ENCODE results near the gene INSYN1.
"Not testable (repeated sequence)": the region's sequence is repeated elsewhere in the genome, so short reads cannot be mapped to it uniquely, and the experiment has no call there.

INSYN1 gene

GRCh38 chr15:73750951-73751350, 2.2 kb downstream of the INSYN1 start:
- DNase-seq (ENCODE audit: low read depth in 2 of 2, low spot score in 1 of 2) = no peak

GRCh38 chr15:73750438-73750837, 2.7 kb downstream of the INSYN1 start:
- DNase-seq (ENCODE audit: low read depth in 2 of 2, low spot score in 1 of 2) = no peak

GRCh38 chr15:73749971-73750370, 3.2 kb downstream of the INSYN1 start:
- DNase-seq (ENCODE audit: low read depth in 2 of 2, low spot score in 1 of 2) = no peak

GRCh38 chr15:73749533-73749932, 3.6 kb downstream of the INSYN1 start:
- DNase-seq (ENCODE audit: low read depth in 2 of 2, low spot score in 1 of 2) = no peak

GRCh38 chr15:73748730-73749129, 4.4 kb downstream of the INSYN1 start:
- no peak for DNase-seq (ENCODE audit: low read depth in 2 of 2, low spot score in 1 of 2)

GRCh38 chr15:73747847-73748590, 5.1 kb downstream of the INSYN1 start:
- no peak for DNase-seq (ENCODE audit: low read depth in 2 of 2, low spot score in 1 of 2)

- DNase-seq (ENCODE audit: low read depth in 2 of 2, low spot score in 1 of 2) = no peak
These were observed 6.3 kb downstream of the INSYN1 start for GRCh38 chr15:73746883-73747282.

GRCh38 chr15:73746261-73746660, 6.9 kb downstream of the INSYN1 start:
- no peak for DNase-seq (ENCODE audit: low read depth in 2 of 2, low spot score in 1 of 2)

- no peak for DNase-seq (ENCODE audit: low read depth in 2 of 2, low spot score in 1 of 2)
These were observed 8.1 kb downstream of the INSYN1 start for GRCh38 chr15:73745073-73745472.

GRCh38 chr15:73744293-73744692, 8.9 kb downstream of the INSYN1 start:
- DNase-seq (ENCODE audit: low read depth in 2 of 2, low spot score in 1 of 2) = no peak

GRCh38 chr15:73741321-73741836, 11.8 kb downstream of the INSYN1 start:
- no peak for DNase-seq (ENCODE audit: low read depth in 2 of 2, low spot score in 1 of 2)

- DNase-seq (ENCODE audit: low read depth in 2 of 2, low spot score in 1 of 2) = no peak
These were observed 12.8 kb downstream of the INSYN1 start for GRCh38 chr15:73740152-73741048.

GRCh38 chr15:73737535-73737934, 15.6 kb downstream of the INSYN1 start:
- DNase-seq (ENCODE audit: low read depth in 2 of 2, low spot score in 1 of 2) = no peak

- no peak for DNase-seq (ENCODE audit: low read depth in 2 of 2, low spot score in 1 of 2)
These were observed 20.2 kb downstream of the INSYN1 start for GRCh38 chr15:73732930-73733329.

GRCh38 chr15:73732051-73732450, 21.1 kb downstream of the INSYN1 start:
- not testable (repeated sequence) for DNase-seq (ENCODE audit: low read depth in 2 of 2, low spot score in 1 of 2)

- no peak for DNase-seq (ENCODE audit: low read depth in 2 of 2, low spot score in 1 of 2)
These were observed 25.7 kb downstream of the INSYN1 start for GRCh38 chr15:73727330-73727976.

- no peak for DNase-seq (ENCODE audit: low read depth in 2 of 2, low spot score in 1 of 2)
These were observed 28.9 kb downstream of the INSYN1 start for GRCh38 chr15:73724212-73724611.

GRCh38 chr15:73723191-73723590, 30.0 kb downstream of the INSYN1 start:
- DNase-seq (ENCODE audit: low read depth in 2 of 2, low spot score in 1 of 2) = no peak

- DNase-seq (ENCODE audit: low read depth in 2 of 2, low spot score in 1 of 2) = no peak
These were observed 30.7 kb downstream of the INSYN1 start for GRCh38 chr15:73722425-73722824.

- DNase-seq (ENCODE audit: low read depth in 2 of 2, low spot score in 1 of 2) = no peak
These were observed 34.5 kb downstream of the INSYN1 start for GRCh38 chr15:73718694-73719093.

GRCh38 chr15:73717802-73718201, 35.3 kb downstream of the INSYN1 start:
- DNase-seq (ENCODE audit: low read depth in 2 of 2, low spot score in 1 of 2) = no peak

- no peak for DNase-seq (ENCODE audit: low read depth in 2 of 2, low spot score in 1 of 2)
These were observed 35.9 kb downstream of the INSYN1 start for GRCh38 chr15:73717206-73717605.

Data from stimulated activated CD8-positive, alpha-beta memory T cell treated with anti-CD3 and anti-CD28 coated beads, Interleukin-4, amount 100 ng/mL, for 4 hours (primary cell).